GM19438 (cell line): ENCODE data around the gene BEGAIN.

Experiments
- ATAC-seq: cut with Tn5 transposase; IDR thresholded peaks from one replicate; pipeline ENCODE4 v1.9.1; 2021; ENCODE audit warnings: low read depth; ENCODE audit not compliant: unreplicated experiment

Gene BEGAIN

GRCh38 chr14:100587086-100587762 lies at the start of gene BEGAIN:
Gene BEGAIN (minus strand): TSS chr14:100587417. CDS start chr14:100587290, 127 bp downstream.
- ATAC-seq = no peak

- ATAC-seq = no peak
These were observed 49.3 kb upstream of the BEGAIN start for GRCh38 chr14:100636559-100636958.

- no peak for ATAC-seq
These were observed 46.8 kb upstream of the BEGAIN start for GRCh38 chr14:100634026-100634425.

GRCh38 chr14:100633406-100633805 lies 46.2 kb upstream of the BEGAIN start:
- ATAC-seq = no peak

GRCh38 chr14:100629696-100630095 lies 42.5 kb upstream of the BEGAIN start:
- no peak for ATAC-seq

- ATAC-seq = no peak
These were observed 41.9 kb upstream of the BEGAIN start for GRCh38 chr14:100629098-100629497.

GRCh38 chr14:100628225-100628624 lies 41.0 kb upstream of the BEGAIN start:
- ATAC-seq = no peak

GRCh38 chr14:100626614-100627013 lies 39.4 kb upstream of the BEGAIN start:
- ATAC-seq = no peak

GRCh38 chr14:100623961-100624360 lies 36.7 kb upstream of the BEGAIN start:
- ATAC-seq = no peak

- ATAC-seq = no peak
These were observed 36.3 kb upstream of the BEGAIN start for GRCh38 chr14:100623557-100623956.

GRCh38 chr14:100622708-100623485 lies 35.7 kb upstream of the BEGAIN start:
- no peak for ATAC-seq

GRCh38 chr14:100622224-100622623 lies 35.0 kb upstream of the BEGAIN start:
- ATAC-seq = no peak

- no peak for ATAC-seq
These were observed 34.6 kb upstream of the BEGAIN start for GRCh38 chr14:100621806-100622205.

- ATAC-seq = no peak
These were observed 33.3 kb upstream of the BEGAIN start for GRCh38 chr14:100620255-100621100.

- ATAC-seq = no peak
These were observed 32.4 kb upstream of the BEGAIN start for GRCh38 chr14:100619396-100620254.

- ATAC-seq = no peak
These were observed 31.6 kb upstream of the BEGAIN start for GRCh38 chr14:100618763-100619320.

- ATAC-seq = no peak
These were observed 31.1 kb upstream of the BEGAIN start for GRCh38 chr14:100618318-100618693.

- ATAC-seq = no peak
These were observed 30.4 kb upstream of the BEGAIN start for GRCh38 chr14:100617410-100618317.

GRCh38 chr14:100616854-100617409 lies 29.7 kb upstream of the BEGAIN start:
- no peak for ATAC-seq
